Neural cell (in vitro differentiated cells): ENCODE results near the gene PHF11. TPM values are rescaled to one million over a fixed set of nuclear protein-coding genes. Genes with fewer than 3 reads are reported as not detected.

Experiments
- H2AFZ ChIP-seq: fragments of 200-600, 300-800 bp; sonication (generic), shearing (Covaris generic); 2 replicates; pipeline ENCODE4 v1.6.0; 2014; ENCODE audit warnings: low read depth, mild to moderate bottlenecking, antibody characterized with exemption, low read length, moderate library complexity
- H3F3A ChIP-seq: fragments of 200-600 bp; shearing (Covaris generic); 2 replicates; pipeline ENCODE4 v1.6.1; 2016; ENCODE audit warnings: mild to moderate bottlenecking, moderate library complexity, mixed read lengths, antibody characterized with exemption, low read length; ENCODE audit not compliant: insufficient read depth, poor library complexity, severe bottlenecking
- H3K27ac ChIP-seq: fragments of 200-600, 300-800 bp; sonication (generic), shearing (Covaris generic); 2 replicates; pipeline ENCODE4 v1.5.1; 2014; ENCODE audit warnings: mild to moderate bottlenecking, low read length, moderate library complexity
- H3K27me3 ChIP-seq: fragments of 300-800, 200-600 bp; sonication (generic), shearing (Covaris generic); 2 replicates; pipeline ENCODE4 v1.6.0; 2014; ENCODE audit warnings: mild to moderate bottlenecking, low read depth, low read length, moderate library complexity; ENCODE audit not compliant: insufficient read depth
- H3K36me3 ChIP-seq: fragments of 300-800, 200-600 bp; sonication (generic), shearing (Covaris generic); 2 replicates; pipeline ENCODE4 v1.5.1; 2014; ENCODE audit warnings: mild to moderate bottlenecking, antibody characterized with exemption, low read length, moderate library complexity; ENCODE audit not compliant: insufficient read depth
- H3K4me2 ChIP-seq: fragments of 300-800, 200-600 bp; sonication (generic), shearing (Covaris generic); 2 replicates; pipeline ENCODE4 v1.6.0; 2014; ENCODE audit warnings: mild to moderate bottlenecking, low read length
- H3K4me3 ChIP-seq: fragments of 300-800, 200-600 bp; sonication (generic), shearing (Covaris generic); 2 replicates; pipeline ENCODE4 v1.5.1; 2014; ENCODE audit warnings: mild to moderate bottlenecking, low read length, moderate library complexity
- H3K79me2 ChIP-seq: fragments of 200-600 bp; shearing (Covaris generic); replicated peaks from 2 replicates; pipeline ENCODE4 v1.6.0; 2014; ENCODE audit warnings: mild to moderate bottlenecking, low read length, moderate library complexity; ENCODE audit not compliant: insufficient read depth
- H3K9ac ChIP-seq: fragments of 300-800, 200-600 bp; sonication (generic), shearing (Covaris generic); 2 replicates; pipeline ENCODE4 v1.6.1; 2016; ENCODE audit warnings: mild to moderate bottlenecking, low read length, mixed read lengths
- H3K9me2 ChIP-seq: fragments of 200-600 bp; shearing (Covaris generic); 2 replicates; pipeline ENCODE4 v1.6.1; 2016; ENCODE audit warnings: mild to moderate bottlenecking, low read length, mixed read lengths; ENCODE audit not compliant: insufficient read depth
- H3K9me3 ChIP-seq: fragments of 200-600, 300-800 bp; sonication (generic), shearing (Covaris generic); 2 replicates; pipeline ENCODE4 v1.6.1; 2016; ENCODE audit warnings: mild to moderate bottlenecking, mixed run types, low read length, moderate library complexity, mixed read lengths
- H4K20me1 ChIP-seq: fragments of 200-600 bp; shearing (Covaris generic); 2 replicates; pipeline ENCODE4 v1.6.1; 2016; ENCODE audit warnings: mild to moderate bottlenecking, mixed run types; ENCODE audit not compliant: insufficient read depth
- CTCF ChIP-seq: fragments of 450-650 bp; IDR thresholded peaks from 2 replicates; pipeline ENCODE4 v1.5.1; 2014; ENCODE audit warnings: antibody characterized with exemption, mild to moderate bottlenecking, moderate library complexity; ENCODE audit not compliant: poor library complexity, severe bottlenecking
- EP300 ChIP-seq: fragments of 450-650 bp; conservative IDR thresholded peaks from 2 replicates; pipeline ENCODE4 v1.6.1; 2014; ENCODE audit warnings: antibody characterized with exemption, mild to moderate bottlenecking, moderate library complexity; ENCODE audit not compliant: poor library complexity, severe bottlenecking
- EZH2 ChIP-seq: fragments of 200-600, 300-800 bp; shearing (Covaris generic), sonication (generic); IDR thresholded peaks from 2 replicates; pipeline ENCODE4 v1.6.1; 2014; ENCODE audit warnings: antibody characterized with exemption, low read length, borderline replicate concordance, mild to moderate bottlenecking; ENCODE audit not compliant: insufficient read depth, poor library complexity, severe bottlenecking
- MXI1 ChIP-seq: fragments of 450-650 bp; conservative IDR thresholded peaks from 2 replicates; pipeline ENCODE4 v1.6.1; 2014; ENCODE audit warnings: antibody characterized with exemption, mild to moderate bottlenecking; ENCODE audit not compliant: poor library complexity, severe bottlenecking
- POLR2AphosphoS5 ChIP-seq: IDR thresholded peaks from 2 replicates; pipeline ENCODE4 v1.6.1; 2012
- RAD21 ChIP-seq: fragments of 450-650 bp; conservative IDR thresholded peaks from 2 replicates; pipeline ENCODE4 v1.6.1; 2014; ENCODE audit warnings: antibody characterized with exemption, mild to moderate bottlenecking, moderate library complexity
- REST ChIP-seq: IDR thresholded peaks from 2 replicates; pipeline ENCODE4 v1.6.1; 2012; ENCODE audit warnings: borderline replicate concordance
- SMC3 ChIP-seq: fragments of 450-650 bp; conservative IDR thresholded peaks from 2 replicates; pipeline ENCODE4 v1.6.1; 2014; ENCODE audit warnings: antibody characterized with exemption, mild to moderate bottlenecking, moderate library complexity; ENCODE audit not compliant: poor library complexity
- TAF1 ChIP-seq: IDR thresholded peaks from 2 replicates; pipeline ENCODE4 v1.6.1; 2012; ENCODE audit warnings: low read depth
- polyA plus RNA-seq: library from polyadenylated mRNA; depleted of rRNA; stranded (reverse); fragments of >200 nt; gene quantifications from 2 replicates; pipeline ENCODE4 v1.2.3, GENCODE V29; 2014

The PHF11 gene
- polyA plus RNA-seq, 1 donor from 2014 or later, result not detected

DNA sequence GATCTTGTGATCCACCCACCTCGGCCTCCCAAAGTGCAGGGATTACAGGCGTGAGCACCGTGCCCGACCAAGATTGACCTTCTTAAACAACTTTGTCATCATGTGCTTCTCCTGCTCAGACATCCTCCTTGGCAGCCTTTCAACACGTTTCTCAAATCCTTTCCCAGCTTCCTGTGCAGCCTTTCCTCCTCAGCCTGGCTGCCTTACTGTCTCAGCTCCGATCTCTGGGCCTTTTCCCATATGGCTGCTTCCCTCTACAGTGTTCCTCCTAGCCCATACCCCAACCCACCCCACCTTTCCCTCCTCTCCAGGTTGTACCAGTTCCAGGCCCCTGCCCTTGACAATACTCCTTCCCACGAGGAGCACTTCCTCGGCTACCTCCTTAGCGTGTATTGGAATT is 7.2 kb downstream of the PHF11 start:
- Histone ChIP-seq H3K4me2 (no peak overlapping the region), H3K27ac (no peak overlapping the region), H3K4me3 (no peak overlapping the region), H3F3A (no peaks in the 10 kb centered on the region), H3K9ac (no peak overlapping the region), H4K20me1 (no peaks in the 10 kb centered on the region), H3K27me3 (no peaks in the 10 kb centered on the region), H2AFZ (no peak overlapping the region), H3K36me3 (no peaks in the 10 kb centered on the region), H3K9me2 (no peaks in the 10 kb centered on the region), H3K79me2 (no peaks in the 10 kb centered on the region), H3K9me3 (no peaks in the 10 kb centered on the region)
- no peak for TF ChIP-seq MXI1

DNA sequence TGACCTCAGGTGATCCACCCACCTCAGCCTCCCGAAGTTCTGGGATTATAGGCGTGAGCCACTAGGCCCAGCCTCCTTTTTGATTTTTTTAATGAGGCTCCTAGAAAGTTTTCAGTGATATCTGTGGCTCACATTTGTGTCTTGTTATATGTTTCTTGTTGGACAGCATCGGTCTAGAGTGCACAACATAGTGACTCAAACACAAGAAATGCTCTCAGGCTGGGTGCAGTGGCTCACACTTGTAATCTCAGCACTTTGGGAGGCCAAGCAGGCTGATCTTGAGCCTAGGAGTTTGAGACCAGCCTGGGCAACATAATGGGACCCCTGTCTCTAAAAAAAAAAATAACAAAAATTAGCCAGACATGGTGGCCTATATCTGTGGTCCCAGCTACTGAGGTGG is 8.2 kb downstream of the PHF11 start:
- Histone ChIP-seq H2AFZ (no peak overlapping the region), H3K27ac (no peak overlapping the region), H3K9me3 (no peaks in the 10 kb centered on the region), H3K9me2 (no peaks in the 10 kb centered on the region), H3K4me2 (no peak overlapping the region), H3F3A (no peaks in the 10 kb centered on the region), H3K79me2 (no peaks in the 10 kb centered on the region), H3K9ac (no peak overlapping the region), H4K20me1 (no peaks in the 10 kb centered on the region), H3K36me3 (no peaks in the 10 kb centered on the region), H3K27me3 (no peaks in the 10 kb centered on the region), H3K4me3 (no peak overlapping the region)
- TF ChIP-seq REST, result no peak
- no peak for TF ChIP-seq SMC3
- no peak for TF ChIP-seq EP300
- TF ChIP-seq TAF1, result no peak
- no peak for TF ChIP-seq POLR2AphosphoS5
- no peak for TF ChIP-seq EZH2
- no peak for TF ChIP-seq MXI1
- TF ChIP-seq CTCF, result no peak
- no peak for TF ChIP-seq RAD21

DNA sequence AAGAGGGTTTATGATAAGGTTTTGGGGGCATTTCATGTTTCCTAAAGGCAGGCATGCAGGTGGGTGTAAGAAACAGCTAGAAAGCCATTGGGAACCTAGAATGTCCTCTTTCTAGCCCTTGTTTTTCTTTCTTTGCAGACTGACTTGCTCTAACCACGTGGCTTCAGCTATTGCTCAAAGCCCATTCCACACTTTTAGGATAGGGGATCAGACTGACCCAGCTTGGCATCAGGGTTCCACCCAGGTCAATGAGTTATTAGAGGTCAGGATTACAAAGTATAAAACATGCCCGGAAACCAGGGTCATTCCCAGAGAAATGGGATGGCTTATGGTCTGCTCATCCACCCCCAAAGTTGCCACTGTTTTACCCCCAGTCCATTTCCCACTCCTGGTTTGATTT is 16.8 kb downstream of the PHF11 start:
- Histone ChIP-seq H3K79me2 (no peaks in the 10 kb centered on the region), H4K20me1 (no peaks in the 10 kb centered on the region), H3K27ac (no peak overlapping the region), H3F3A (no peaks in the 10 kb centered on the region), H3K4me2 (no peak overlapping the region), H3K9ac (no peak overlapping the region), H3K27me3 (no peaks in the 10 kb centered on the region), H3K36me3 (no peaks in the 10 kb centered on the region), H3K9me3 (no peaks in the 10 kb centered on the region), H3K9me2 (no peaks in the 10 kb centered on the region), H2AFZ (no peak overlapping the region), H3K4me3 (no peak overlapping the region)
- no peak for TF ChIP-seq MXI1
- no peak for TF ChIP-seq POLR2AphosphoS5
- TF ChIP-seq CTCF, result no peak
- TF ChIP-seq EP300, result no peak
- no peak for TF ChIP-seq SMC3
- TF ChIP-seq EZH2, result no peak
- no peak for TF ChIP-seq TAF1
- TF ChIP-seq REST, result no peak
- no peak for TF ChIP-seq RAD21
